HUDEP-2 (cell line): ENCODE data around the gene CTBP1.

Experiments
- DNase-seq, 76 experiments: peaks; one replicate each; lab custom pipeline; 2025; ENCODE audit not compliant: unreplicated experiment in 76 of 76; lab: John Stamatoyannopoulos, UW

Gene CTBP1

GRCh38 chr4:1212546-1213335, 36.2 kb downstream of the CTBP1 start:
- DNase-seq, result no peak

GRCh38 chr4:1211891-1212545, 36.9 kb downstream of the CTBP1 start:
- no peak for DNase-seq

GRCh38 chr4:1211371-1211770, 37.6 kb downstream of the CTBP1 start:
- DNase-seq, result no peak

- DNase-seq, result no peak
Observed at GRCh38 chr4:1210971-1211370, 38.0 kb downstream of the CTBP1 start.

GRCh38 chr4:1210241-1210841, 38.6 kb downstream of the CTBP1 start:
- no peak for DNase-seq

GRCh38 chr4:1209821-1210220, 39.1 kb downstream of the CTBP1 start:
- DNase-seq, result peak in 17 of 76 experiments; percentile 4 to 57 (median 24)

GRCh38 chr4:1208970-1209704, 39.8 kb downstream of the CTBP1 start:
- peak in 59 of 76 experiments; percentile 1 to 85 (median 48) for DNase-seq

- DNase-seq, result no peak
Observed at GRCh38 chr4:1208266-1208961, 40.5 kb downstream of the CTBP1 start.

GRCh38 chr4:1207603-1208265, 41.2 kb downstream of the CTBP1 start:
- peak in 3 of 76 experiments; percentile 2 to 26 (median 23) for DNase-seq

- DNase-seq, result no peak
Observed at GRCh38 chr4:1207157-1207470, 41.8 kb downstream of the CTBP1 start.

GRCh38 chr4:1206299-1207156, 42.4 kb downstream of the CTBP1 start:
- no peak for DNase-seq

- no peak for DNase-seq
Observed at GRCh38 chr4:1205586-1206298, 43.2 kb downstream of the CTBP1 start.

GRCh38 chr4:1204828-1205585, 43.9 kb downstream of the CTBP1 start:
- no peak for DNase-seq

- DNase-seq, result no peak
Observed at GRCh38 chr4:1204286-1204827, 44.6 kb downstream of the CTBP1 start.

- DNase-seq, result no peak
Observed at GRCh38 chr4:1203026-1203616, 45.8 kb downstream of the CTBP1 start.

- no peak for DNase-seq
Observed at GRCh38 chr4:1202526-1203011, 46.4 kb downstream of the CTBP1 start.
